B cell (primary cell): Measurements from ENCODE around the gene MMP1.

Experiments
- CTCF ChIP-seq: fragments of 200-600 bp; IDR thresholded peaks from one replicate; pipeline ENCODE4 v1.8.0; 2022; ENCODE audit warnings: antibody characterized with exemption, mild to moderate bottlenecking
- EZH2 ChIP-seq: IDR thresholded peaks from 2 replicates; pipeline ENCODE4 v1.6.1; 2012; ENCODE audit warnings: borderline replicate concordance, low read depth, mild to moderate bottlenecking, moderate library complexity, low read length; ENCODE audit not compliant: insufficient read depth, poor library complexity, severe bottlenecking

GRCh38 chr11:102837646-102838045 is 39.7 kb upstream of the MMP1 start:
- no peak for TF ChIP-seq CTCF
- no peak for TF ChIP-seq EZH2
